ENCODE data around the gene HELZ2. TPM values are rescaled to one million over a fixed set of nuclear protein-coding genes. Genes with fewer than 3 reads are reported as not detected.

HELZ2 gene
- total RNA-seq, 1 experiment from 2014 or later: 17.1 TPM

DNA sequence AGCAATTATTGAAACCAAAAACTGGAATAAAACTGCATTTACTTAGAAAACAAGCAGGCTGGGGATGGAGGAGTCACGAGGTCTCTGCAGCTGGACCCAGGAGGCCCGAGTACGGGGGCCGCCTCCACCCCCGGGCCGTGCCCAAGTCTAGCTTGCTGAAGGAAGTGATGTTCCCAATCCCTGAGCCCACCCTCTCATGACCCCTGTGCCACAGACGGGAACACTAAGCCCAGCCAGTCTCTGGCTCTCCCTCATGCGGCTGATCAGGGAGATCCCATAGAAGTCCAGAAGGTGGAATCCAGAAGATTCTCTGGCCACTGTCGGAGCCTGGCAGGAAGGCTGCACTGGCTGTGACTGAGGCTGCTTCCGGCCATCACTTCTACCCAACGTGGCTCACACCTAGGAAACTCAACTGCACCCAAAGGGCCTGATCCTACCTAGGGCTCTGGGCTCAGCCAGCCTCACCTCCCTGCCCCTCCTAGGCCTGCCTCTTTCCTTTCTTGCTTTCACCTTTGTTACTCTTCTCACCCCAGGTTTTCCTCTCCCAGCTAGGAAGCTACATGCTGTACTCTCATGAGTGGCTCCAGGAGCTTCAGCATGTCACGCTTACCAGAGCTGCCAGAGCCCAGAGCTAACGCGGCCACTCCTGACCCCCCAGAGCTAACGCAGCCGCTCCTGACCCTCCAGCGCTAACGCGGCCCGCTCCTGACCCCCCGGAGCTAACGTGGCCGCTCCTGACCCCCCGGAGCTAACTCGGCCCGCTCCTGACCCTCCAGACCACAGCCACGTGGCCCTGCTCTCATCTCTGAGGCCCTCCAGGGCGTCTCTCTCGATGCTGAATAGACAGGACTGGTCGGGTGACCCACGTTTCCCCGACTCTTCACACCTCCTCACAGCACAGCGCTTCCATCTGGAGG, 24.7 kb upstream of the HELZ2 start:
- no peak for DNase-seq (ENCODE audit: low spot score)

DNA sequence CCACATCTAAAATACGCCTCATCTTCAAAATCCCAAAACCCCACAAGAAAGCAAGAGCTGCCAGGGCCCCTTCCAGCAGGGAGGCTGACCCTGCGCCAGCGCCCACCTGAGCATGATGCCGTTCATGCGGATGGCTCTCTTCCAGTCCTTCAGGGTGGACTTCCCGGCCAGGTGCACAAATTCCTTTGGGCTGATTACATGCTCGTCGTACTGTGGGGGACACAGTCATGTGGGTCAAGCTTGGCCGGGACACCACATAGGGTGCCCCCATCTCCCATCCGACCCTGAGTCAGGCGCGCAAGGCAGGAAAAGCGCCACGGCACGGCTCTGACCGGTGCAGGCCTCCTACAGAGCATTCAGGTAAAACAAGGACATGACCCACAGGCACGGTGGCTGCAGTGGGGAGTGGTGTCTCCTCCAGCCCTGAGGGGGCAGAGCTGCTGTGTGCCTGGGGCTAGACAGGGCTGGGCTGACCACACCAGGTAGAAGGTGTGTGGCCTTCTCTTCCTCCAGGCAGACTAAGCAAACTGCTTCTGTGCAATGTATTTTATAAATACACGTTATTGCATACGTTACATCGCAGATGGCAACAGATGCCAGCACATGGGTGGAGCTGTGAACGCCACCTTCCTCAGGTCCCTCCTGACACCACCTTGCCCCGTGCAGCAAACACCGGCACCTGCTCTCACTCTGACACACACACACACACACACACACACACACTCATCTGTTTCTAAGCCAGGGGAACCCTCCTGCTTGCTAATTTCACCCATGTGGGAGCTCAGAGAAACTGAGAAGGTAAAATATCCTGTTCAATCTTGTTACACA, 23.8 kb upstream of the HELZ2 start:
- no peak for DNase-seq (ENCODE audit: low spot score)

DNA sequence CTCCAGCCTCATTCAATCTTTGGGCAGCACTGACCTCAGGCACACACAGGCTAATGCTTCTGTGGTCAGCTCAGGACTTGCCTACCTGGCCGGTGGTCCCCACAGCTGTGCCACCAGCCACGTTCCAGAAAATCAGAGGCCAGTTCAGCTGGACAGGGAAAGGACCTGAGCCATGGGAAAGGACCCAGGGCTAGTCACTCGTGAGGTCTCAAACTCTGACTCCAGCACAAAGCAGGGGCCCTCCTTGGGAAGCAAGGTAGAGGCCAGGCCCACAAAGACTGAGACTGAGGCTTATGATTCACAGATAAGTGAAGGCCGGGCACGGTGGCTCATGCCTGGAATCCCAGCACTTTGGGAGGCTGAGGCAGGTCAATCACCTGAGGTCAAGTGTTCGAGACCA, 22.4 kb upstream of the HELZ2 start:
- DNase-seq (ENCODE audit: low spot score): no peak

DNA sequence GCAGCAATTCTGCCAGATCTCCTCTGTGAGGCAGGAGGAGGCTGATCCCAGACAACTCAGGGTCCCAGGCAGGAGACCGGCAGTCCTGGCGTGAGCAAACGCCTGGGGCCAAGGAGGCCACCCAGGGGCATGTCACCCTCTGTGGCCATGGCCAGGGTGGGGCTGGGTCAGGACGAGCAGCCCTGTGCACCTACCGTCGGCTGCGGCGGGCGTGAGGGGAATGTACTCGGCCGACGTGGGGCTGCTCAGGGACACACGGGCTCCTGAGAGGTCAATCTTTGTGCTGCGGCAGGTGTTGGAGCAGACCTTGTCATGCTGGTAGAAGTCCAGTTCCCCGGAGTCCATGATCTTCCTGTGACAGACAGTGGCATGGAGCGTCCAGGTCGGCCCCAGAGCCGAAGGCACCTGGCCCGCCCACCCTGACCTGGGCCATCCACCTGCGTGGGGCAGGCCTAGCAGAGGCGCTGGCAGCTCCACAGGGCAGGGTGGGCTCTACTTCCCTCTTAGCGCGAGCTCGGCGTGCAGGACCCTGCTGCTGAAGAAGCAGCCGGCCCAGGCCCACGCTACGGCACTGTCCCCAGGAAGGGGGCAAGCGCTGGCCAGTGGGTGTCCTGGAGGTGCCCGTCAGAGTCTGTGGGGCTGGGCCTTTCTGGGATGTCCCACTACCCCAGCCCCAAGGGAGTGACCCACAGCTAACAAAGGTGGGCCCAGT, 21.5 kb upstream of the HELZ2 start:
- no peak for DNase-seq (ENCODE audit: low spot score)

DNA sequence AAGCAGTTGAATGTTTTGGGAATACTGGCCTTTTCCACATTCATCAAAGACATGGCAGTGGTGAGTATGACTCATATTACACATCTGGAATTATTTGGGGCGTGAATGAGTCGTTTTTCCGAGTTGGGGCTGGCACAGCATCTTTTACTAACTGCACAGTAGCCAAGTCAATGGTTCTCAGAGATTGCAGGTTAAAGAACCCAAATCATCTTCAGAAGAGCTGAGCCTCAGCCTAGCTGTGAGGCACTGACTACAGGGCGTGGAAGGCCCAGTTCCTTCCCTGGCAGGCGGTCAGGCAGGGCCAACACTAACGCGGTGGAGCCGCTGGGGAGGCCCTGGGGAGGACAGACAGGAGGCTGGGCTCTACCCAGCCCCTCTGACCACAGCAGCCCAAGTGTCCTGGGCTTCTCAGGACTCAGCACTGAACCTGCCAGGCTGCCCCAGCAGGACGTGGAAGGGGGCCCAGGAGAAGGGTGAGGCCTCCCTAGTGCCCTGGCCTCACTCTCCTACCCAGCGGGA, 20.1 kb upstream of the HELZ2 start:
- DNase-seq (ENCODE audit: low spot score): peak; percentile 47

DNA sequence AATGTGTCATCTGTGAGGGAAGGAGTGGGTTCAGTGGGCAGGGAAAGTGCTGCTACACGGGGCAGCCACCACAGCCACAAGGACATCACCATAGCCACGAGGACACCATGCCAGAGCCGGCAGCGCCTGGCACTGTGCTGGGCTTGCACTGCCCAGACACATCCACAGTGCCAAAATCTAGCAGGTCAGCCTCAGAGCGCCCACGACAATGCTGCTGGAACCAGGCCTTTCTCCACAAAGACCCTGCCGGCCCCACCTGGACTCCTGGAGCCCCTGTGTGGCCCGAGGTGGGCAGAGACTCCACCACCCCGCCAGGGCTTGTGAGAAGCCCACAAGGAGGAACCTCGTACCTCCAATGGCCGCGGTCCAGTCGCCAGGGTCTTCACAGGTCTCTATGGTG, 18.6 kb upstream of the HELZ2 start:
- no peak for DNase-seq (ENCODE audit: low spot score)

DNA sequence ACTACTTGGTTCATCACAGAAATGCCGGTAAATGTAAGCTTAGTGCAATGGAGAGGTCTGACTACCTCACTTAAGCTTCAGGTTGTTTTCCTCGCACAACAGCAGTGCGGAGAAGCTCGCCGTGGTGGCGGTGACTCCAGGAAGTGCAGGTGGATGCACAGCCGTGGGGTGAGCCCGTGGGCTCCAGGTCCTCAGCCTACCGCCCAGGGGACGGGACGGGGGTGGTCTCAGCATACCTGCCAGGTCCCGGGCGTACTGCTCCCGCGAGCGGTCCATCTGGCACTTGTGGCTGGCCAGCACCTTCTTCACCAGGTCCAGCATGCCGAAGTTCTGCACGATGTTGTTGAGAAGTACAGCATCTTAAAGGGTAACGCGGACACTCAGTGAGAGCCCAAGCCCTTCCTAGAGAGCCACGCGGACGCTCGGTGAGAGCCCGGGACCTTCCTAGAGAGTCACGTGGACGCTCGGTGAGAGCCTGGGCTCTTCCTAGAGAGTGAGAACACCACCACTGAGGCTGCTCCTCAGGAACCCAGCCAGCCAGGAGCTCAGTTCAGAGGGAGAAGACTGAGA, 17.8 kb upstream of the HELZ2 start:
- no peak for DNase-seq (ENCODE audit: low spot score)

DNA sequence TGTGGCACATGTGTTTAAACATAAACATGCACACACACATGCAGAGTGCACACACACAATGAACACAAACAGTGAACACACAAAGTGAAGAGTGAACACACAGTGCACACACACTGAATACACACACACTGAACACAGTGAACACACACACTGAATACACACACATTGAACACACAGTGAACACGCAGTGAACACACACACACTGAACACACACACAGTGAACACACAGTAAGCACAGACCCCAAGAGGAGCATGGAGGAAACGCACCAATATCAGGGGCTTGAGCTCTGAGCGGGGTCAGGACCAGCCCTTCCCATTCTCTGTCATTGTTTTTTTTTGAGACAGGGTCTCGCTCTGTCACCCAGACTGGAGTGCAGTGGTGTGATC, 17.1 kb upstream of the HELZ2 start:
- no peak for DNase-seq (ENCODE audit: low spot score)

DNA sequence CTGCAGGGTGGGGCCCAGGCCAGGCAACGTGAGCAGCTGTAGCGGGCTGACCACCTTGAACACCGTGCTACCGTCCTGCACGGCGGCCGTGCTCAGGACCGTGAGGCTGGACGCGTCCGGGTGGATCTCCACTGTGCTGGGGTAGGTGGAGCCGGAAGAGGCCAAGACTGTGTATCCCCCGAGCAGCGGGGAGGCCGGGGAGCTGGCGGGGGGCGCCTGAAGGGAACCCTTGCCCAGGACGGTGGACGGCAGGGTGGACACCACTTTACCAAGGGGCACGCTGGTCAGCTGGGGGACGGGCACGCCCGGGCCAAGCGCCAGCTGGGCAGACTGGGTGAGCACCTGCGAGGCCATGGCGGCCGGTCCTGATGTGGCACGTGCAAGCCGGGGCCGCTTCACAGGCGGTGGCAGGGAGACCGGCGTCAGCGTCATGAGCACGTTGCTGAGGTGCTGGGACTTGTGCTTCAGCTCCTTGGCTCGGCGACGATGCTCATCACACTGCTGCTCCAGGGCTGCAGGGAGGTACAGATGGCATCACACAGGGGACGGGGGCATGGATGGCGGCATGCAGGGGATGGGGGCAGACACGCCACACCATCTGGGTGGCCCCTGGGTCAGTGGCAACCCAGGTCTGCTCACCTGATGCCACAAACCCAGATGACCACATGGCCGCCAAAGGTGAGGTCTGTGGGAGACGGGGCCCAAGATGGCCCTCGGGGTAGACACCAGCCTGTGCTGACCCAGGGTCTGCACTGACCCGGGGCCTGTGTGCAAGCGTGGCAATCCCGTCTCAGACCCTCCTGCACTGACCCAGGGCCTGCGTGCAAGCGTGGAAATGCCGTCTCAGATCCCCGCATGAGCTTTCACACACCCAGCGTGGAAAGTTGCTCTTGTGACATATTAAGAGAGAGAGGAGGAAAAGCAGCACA, 16.4 kb upstream of the HELZ2 start:
- no peak for DNase-seq (ENCODE audit: low spot score)

DNA sequence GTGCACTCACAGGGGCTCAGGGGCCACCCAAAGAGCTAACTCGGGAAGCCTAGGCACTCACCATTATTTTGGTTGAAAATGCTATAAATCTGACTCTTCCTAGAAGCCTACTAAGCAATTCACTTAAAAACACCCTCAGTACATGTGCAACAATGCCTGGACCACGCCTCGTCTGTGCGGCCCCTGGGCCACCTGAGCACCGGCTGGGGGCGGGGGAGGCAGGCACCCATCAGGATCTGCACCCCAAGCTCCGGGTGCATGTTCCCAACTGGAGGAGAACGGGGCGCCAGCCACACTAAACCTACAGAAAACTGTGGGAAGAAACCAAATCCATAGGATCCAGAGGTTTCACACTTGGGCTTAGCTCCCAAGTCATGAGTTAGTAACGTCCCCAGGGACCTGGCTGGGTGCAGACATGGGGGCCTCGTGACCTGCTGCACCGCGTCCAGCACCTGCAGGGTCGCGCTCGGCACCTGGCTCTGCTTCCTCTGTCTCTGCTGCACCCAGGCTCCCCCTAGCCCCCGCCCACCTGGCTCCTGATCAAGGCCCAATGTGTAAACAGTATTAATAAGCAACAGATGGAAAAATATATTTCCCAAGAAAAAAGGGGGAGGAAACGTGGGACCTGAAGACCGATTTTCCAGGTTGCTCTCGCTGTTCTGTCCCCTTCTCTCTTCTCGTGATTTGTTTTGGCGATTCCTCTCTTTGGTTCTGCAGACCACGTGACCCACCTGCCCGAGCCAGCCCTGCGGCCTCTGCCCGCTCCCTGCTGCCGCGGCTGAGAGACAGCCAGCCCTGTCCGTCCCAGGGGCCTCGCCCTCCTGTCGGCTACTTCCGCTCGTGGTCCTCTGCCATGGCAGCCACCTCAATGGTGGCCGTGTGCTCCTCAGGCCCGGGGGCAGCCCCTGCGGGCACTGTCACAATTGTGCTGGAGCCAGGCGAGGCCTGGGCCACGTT, 15.5 kb upstream of the HELZ2 start:
- no peak for DNase-seq (ENCODE audit: low spot score)

DNA sequence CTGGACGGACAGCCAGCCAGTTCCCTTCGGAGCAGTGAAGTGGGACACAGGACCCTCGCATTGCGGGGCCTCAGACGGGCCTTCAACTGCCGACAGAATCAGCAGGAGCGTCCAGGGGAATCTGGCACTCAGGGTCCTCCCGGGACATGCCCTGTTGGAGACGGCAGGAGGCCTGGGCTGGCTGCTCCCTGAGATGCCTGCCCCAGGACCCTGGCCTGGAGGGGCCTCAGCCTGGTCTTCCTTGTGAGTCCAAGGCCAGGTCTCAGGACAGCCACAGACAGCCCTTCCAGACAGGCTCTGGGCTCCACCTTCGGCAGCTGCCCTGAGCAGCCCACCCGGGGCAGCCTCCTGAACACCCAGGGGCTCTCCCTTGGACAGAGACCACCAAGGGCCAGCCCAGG, 14.6 kb upstream of the HELZ2 start:
- no peak for DNase-seq (ENCODE audit: low spot score)

DNA sequence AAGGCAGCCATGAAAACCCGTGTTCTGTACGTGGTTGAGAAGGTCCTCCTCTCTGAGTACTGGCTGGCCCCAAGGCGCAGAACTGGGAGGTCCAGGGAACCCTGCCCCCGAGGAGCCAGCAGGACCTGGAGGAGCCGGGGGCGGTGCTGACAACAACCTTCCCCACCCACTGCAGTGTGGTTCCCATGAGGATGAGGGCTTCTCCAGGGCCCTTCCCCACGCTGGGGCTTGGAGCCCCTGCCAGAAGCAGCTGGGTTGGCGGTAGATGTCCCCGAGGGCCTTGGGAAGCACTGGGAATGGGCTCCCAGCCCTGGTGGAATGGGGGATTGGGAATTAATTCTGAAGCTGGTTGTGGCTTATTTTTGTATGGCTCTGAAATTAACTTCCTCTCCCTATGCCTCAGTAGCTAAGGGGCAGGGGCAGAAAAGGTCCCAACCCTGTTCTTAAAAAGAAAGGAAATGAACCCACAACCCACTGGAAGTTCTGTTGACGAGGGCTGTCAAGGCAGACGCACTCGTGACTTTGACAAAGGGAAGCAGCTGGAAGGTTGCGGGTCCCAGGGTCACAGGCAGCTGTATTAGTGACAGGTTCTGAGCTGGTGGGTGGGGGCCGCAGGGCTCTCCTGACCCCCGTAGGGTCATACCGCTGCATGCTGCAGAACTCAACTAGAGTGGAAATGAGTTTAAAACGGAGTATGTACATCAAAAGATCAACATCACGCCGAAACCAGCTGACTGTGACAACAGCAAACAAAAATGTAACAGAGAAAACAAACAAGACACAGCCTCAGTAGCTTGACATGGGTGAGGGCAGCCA, 13.9 kb upstream of the HELZ2 start:
- DNase-seq (ENCODE audit: low spot score): no peak

DNA sequence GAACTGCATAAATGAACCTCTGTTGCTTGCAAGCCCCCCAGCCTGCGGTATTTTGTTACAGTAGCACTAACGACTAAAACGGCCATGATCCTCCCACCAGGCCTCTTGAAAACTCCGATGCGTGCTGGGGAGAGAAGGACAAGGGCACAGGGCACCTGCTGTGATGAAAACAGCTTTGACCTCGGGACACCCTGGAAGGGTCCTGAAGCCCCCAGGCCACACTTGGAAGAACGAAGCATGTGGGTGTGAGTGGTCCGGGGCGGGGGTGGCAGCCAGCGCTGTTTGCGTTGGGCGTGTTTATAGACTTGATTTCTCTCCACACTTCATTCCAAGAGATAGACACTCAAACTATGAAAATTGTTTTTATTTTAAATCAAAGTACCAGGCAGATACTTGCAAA, 13.2 kb upstream of the HELZ2 start:
- no peak for DNase-seq (ENCODE audit: low spot score)

DNA sequence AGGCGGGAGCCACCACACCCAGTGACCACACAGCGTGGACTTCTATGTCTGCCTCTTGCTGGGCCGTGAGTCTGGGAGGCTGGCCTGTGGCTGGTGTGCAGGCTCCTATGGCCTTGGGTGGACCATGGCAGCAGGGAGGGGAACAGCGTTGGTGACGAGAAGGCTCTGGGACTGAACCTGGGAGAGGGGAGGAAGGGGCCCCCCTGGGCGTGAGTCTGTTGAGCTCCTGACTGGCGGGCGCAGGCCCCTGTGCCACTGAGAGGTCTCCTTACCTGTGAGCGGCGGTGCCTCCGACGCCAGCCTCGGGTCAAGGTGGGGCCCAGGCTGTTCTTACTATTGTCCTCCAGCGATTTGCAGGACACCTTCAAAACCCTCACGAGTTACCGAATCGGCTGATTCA, 12.8 kb upstream of the HELZ2 start:
- no peak for DNase-seq (ENCODE audit: low spot score)

DNA sequence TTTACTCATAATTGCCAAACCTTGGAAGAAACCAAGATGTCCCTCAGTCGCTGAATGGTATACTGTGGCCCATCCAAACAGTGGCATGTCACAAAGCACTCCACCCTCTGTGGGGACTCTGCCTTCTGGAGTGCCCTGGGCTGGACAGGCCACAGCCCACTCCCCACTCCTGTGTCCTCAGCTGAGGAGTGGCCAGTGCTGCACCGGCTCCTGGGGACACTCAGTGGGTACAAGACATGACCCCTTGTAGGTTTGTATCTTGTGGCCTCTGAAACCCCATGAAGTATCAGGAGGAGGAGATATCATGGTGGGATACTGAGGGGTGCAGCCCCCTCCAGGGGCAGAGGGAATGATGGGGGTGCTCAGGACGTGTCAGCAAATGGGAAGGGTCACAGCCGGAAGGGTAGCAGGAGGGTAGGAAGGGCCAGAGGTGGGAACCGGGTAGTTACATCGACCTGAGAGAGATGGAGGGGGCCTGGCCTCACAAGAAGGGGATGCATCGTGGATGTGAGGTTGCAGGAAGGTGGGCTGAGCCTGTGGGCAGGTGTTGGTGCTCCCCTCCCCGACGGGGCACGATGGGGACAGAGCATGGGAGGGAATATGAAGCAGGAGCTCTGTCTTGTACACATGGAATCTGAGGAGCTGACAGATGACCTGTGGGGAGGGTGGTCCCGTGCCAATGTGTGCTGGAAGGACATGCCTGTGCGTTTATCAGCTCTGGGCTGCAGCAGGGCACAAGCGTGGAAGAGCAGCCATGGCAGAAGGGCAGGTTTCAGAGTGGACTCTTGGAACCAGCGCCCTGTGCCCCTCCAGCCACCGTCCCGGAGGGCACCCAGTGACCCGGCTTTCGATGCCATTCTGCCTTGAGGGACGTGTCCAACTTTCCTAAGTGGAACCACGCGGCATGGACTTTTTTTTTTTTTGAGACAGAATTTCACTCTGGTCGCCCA, 11.9 kb upstream of the HELZ2 start:
- no peak for DNase-seq (ENCODE audit: low spot score)

DNA sequence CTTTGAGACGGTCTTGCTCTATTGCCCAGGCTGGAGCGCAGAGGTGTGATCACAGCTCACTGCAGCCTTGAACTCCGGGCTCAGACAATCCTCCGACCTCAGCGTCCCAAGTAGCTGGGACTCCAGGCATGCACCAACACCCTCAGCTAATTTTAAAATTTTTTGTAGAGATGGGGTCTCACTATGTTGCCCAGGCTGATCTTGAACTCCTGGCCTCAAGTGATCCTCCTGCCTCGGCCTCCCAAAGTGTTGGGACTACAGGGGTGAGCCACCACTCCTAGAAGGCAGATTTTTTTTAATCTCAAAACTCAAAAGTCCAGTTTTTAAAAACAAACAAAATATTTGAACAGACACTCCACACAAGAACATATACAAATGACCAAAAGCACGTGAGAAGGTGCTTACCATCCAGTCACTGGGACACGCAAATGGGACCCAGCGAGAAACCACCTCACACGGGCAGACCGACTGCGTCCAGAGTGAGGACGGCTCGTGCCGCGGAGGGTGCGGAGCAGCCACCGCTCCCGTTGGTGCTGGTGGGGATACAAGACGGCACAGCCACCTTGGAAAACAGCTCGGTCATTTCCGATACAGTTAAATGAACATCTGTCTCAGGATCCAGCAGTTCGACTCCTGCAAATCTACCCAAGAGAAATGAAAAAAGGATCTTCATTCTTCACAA, 8.5 kb upstream of the HELZ2 start:
- DNase-seq (ENCODE audit: low spot score): no peak

Measured in A172 (cell line).